Renal cortex interstitium (tissue), 11 donors: ENCODE results near the gene CD99. TPM values are rescaled to one million over a fixed set of nuclear protein-coding genes. Genes with fewer than 3 reads are reported as not detected.

Experiments used
- DNase-seq, 11 donors: peaks; one replicate each; pipeline ENCODE4 v3.0.0-alpha.2; 2013; ENCODE audit warnings: low read depth in 9 of 11, low spot score in 4 of 11; ENCODE audit errors: extremely low read depth in 1 of 11
- polyA plus RNA-seq, 3 donors: library from polyadenylated mRNA; unstranded; fragments of 120-200 nt; gene quantifications; one replicate each; pipeline ENCODE4 v1.2.1, GENCODE V29; 2013; ENCODE audit not compliant: insufficient read length in 3 of 3

The CD99 gene
- polyA plus RNA-seq, 3 donors = 152 to 198 (median 196) TPM

- DNase-seq = peak in 1 of 11 donors; percentile 36
Observed at GRCh38 chrX:2689773-2690666, 1.1 kb upstream of the CD99 start.

- peak in 5 of 11 donors; percentile 21 to 53 (median 32) for DNase-seq
Observed at GRCh38 chrX:2691543-2692220, 587 bp downstream of the CD99 start.

GRCh38 chrX:2692221-2693112 is 1.4 kb downstream of the CD99 start:
- no peak for DNase-seq

GRCh38 chrX:2693113-2694002 is 2.3 kb downstream of the CD99 start:
- no peak for DNase-seq

DNA sequence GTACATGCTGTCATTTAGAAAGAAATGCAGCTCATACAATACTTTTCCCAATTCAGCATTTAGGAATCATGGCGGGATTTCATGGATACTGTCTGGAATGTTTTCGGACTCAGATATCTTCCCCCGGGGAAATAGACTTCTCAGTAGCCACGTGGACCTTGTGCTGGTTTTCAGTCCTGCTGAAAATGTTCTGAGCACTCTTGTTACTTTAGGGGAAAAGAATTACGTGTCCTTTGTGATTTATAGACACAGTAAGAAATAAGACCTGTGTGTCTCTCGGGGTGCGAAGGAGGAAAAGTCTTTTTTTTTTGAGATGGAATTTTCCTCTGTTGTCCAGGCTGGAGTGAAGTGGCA is 3.8 kb downstream of the CD99 start:
- DNase-seq = no peak

- DNase-seq = no peak
Observed at GRCh38 chrX:2696698-2697215, 5.7 kb downstream of the CD99 start.

- DNase-seq = no peak
Observed at GRCh38 chrX:2697306-2697705, 6.2 kb downstream of the CD99 start.

GRCh38 chrX:2697741-2698299 is 6.7 kb downstream of the CD99 start:
- DNase-seq = no peak

DNA sequence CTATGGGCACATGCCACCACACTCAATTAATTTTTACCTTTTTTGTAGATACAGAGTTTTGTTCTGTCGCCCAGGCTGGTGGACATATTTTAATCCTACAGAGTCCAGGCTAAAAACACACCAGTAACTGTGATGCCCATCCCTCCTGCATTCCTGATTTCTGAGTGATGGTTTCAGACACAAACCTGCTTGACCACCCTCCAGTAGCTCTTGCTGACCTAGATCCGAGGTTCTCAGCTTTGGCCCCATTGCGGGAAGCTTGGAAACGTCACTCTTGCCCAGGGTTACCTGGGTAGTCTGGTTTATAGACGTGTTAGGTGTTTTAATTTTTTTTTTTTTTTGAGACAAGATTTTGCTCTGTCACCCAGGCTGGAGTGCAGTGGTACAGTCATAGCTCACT is 7.5 kb downstream of the CD99 start:
- no peak for DNase-seq

GRCh38 chrX:2699959-2700358 is 8.9 kb downstream of the CD99 start:
- DNase-seq = no peak

DNA sequence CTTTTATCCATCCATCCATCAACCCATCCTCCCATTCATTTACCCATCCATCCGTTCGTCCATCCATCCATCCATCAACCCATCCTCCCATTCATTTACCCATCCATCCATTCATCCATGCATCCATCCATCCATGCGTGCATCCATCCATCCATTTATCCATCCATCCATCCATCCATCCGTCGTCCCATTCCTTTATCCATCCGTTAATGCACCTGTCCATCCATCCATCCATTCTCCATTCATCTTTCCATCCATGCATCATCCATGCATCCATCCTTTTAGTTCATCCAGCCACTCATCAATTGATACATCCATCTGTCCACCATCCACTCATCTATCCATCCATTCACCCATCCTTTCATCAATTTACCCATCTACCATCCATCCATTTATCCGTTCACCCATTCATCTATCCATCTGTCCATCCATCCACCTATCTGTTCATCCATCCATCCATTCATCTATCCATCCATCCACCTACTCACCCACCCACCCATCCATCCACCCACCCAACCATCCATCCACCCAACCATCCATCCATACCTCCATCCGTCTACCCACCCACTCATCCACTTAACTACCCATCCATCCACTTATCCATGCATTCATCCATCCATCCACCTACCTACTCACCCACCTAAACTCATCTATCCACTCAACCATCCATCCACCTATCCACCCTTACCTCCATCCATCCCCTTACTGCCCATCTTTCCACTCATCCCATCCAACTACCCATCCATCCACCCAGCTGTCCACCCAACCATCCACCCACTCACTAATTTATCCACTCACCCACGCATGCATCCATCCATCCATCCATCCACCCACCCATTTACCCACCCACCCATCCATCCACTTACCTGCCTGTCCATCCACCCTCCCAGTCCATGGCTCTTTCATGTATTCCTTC is 9.6 kb downstream of the CD99 start:
- DNase-seq = no peak

- DNase-seq = no peak
Observed at GRCh38 chrX:2701600-2701999, 10.5 kb downstream of the CD99 start.

GRCh38 chrX:2703991-2704369 is 12.9 kb downstream of the CD99 start:
- DNase-seq = no peak

DNA sequence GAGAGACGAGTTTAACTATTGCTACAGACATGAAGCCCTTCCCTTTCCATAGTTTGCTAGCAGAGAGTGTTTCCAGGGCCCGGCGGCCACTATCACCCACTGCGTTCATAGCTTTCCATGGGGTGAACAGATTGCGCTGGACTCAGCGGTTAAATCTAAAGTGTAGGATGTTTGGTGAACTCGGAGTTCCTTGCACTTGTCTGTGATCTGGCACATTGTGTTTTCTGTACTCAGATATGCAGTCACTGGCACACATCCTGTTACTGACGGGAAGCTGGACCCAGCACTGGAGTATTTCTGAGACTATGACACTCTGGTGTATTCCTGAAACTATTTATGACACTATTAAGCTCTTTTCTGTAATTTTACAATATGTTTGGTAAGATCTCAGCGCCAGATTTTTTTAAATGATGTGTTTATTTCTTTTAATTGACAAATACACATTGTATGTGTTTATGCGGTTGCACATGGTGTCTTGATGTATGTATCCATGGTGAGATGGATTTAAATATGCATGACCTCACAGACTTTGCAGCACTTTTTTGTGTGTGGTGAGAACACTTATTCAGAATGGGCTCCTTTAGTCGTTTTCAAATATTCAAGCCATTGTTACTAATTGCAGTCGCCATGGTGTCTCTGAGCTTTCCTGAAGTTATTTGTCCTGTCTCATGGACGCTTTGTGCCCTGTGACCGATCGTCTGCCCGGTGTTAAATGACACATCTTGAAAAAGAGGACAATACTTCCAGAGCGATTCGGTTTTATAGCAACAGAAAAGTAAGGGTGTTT is 14.1 kb downstream of the CD99 start:
- no peak for DNase-seq

DNA sequence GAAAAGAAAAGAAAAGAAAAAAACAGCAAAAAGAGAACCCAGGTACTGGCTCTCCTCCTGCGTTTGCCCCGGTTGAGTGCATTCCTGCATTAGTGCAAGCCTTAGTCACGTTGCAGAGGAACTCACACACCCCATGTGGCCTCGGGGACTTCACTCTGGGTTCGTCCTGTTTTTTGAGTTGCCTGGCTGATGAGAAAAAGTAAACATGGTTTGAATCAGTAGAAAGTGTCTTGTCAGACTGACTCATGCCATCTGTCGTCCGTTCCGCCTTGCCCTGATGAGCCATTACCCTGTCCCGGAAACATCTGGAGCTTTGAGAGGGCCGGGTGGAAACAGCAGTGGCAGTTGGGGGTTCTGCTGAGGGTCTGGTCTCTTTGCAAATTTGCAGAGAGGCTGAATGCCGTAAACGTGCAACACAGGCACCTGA is 16.3 kb downstream of the CD99 start:
- DNase-seq = peak in 10 of 11 donors; percentile 32 to 71 (median 58)

- DNase-seq = no peak
Observed at GRCh38 chrX:2708021-2708420, 16.9 kb downstream of the CD99 start.
